GM18951 (cell line): ENCODE measurements around the gene GTF3C5.

ENCODE experiments used
- POLR2A ChIP-seq: IDR thresholded peaks from 4 replicates; pipeline ENCODE4 v1.6.1; 2011; ENCODE audit warnings: mild to moderate bottlenecking; ENCODE audit not compliant: insufficient read length, insufficient read depth; ENCODE audit errors: extremely low read depth
- in situ Hi-C: fragments of 300-500 bp; cut with MboI; formaldehyde crosslinking; loops from one replicate; pipeline ENCODE4 v1.12.0; 2022; ENCODE audit warnings: low sequenced_read_pairs, mixed read lengths, inconsistent platforms; ENCODE audit not compliant: unreplicated experiment

The GTF3C5 gene

DNA sequence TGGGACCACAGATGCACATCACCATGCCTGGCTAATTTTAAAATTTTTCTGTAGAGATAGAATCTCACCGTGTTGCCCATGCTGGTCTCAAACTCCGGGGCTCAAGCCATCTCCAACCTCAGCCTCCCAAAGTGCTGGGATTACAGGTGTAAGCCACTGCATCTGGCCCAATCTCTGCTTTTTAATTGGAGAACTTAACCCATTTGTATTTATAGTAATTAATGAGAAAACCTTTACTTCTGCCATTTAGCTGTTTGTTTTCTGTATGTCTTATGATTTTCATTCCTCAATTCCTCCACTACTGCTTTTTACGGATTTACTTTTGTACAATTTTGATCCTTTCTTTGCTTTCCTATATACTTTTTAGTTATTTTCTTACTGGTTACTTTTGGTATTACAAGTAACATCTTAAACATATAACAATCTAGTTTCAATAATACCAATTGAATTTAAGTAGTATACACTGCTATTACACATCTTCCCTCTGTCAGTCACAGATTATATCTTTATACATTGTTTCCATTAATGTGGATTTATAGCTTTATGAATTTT, 64.1 kb downstream of the GTF3C5 start:
- in situ Hi-C loops: no loop called here
- no peak for TF ChIP-seq POLR2A

DNA sequence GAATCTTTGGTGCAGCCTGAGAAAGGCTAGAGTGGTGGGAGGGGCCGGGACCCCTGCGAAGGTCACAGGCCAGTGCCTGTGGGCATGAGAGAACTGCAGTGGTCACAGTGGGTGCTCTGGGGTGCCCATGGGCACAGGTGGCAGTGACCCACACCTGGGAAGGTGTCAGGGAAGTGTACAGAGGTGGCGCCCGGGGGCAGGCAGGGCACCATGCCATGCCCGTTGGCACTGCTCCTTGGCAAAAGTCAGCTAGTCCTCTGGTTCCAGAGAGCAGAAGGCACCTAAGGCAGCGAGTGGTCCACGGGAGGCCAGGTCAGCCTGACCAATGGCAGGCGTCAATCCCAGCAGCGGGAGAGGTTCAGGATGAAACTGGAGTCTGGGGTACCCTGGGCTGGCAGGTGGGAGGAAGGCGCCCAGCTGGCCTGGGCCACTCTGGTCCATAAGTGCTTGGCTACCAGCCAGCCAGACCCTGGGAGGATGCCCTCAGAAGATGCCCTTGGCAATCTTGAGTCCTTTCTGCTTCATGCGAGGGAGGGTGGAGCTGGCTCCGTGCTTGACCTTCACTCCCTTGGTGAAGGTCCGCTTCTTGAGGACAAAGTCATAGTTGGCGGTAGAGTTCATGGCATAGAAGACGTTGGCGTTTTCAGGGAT, 67.4 kb downstream of the GTF3C5 start:
- no peak for TF ChIP-seq POLR2A
- in situ Hi-C loops: no loop called here

DNA sequence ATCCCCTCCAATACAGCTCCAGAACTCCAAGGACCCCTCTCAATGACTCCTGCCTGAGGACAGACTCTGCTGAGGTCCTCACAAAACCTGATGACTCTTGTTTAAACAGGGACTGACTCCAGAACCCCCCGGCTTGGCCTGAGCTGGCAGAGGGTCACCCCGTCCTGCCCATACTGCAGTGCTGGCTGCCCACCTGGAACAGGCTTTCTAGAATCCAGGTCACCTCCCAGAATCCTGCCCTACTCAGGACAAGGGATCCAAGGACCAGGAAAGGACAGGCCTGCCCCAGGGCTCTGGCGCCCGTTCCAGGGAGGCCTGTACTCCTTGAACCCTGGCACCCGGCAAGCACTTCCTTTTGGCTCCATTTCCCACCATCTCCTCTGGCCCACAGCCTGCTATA, 68.1 kb downstream of the GTF3C5 start:
- in situ Hi-C loops: no loop called here
- TF ChIP-seq POLR2A: no peak

DNA sequence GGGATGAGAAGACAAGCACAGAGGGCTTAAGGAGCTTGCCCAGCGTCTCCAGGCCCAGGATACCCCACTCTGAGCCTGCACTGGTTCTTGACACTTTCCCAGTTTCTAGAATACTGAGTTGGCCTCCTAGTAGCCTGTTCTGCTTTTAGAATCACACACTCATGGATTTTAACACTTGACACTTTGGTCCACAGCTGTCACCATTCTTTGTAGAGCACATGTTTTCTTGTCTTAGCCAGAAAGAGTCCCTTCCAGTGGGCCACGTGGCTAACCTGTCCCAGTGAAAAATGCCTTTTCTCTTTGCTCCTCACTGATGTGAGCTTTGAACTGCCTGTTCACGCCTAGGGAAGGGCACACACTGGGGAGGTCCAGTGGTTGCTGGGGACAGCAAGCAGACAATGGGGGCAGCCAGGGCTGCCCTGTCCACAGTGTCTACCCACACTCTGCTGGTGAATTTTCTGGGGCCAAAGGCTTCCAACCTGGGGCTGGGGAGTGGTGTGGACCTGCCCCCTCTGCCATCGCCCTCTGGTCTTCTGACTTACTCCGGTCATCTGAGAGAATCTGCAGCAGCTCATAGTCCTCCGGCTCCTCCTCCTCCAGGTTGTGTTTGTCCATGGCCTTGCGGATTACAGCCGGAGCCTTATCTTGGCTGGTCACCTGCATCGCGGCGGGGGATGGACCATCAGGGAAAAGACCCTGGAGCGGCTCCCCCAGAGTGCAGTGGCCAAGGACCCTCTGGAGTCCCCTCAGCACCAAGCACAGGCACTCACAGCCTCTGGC, 69.1 kb downstream of the GTF3C5 start:
- in situ Hi-C loops: no loop called here
- TF ChIP-seq POLR2A: no peak

DNA sequence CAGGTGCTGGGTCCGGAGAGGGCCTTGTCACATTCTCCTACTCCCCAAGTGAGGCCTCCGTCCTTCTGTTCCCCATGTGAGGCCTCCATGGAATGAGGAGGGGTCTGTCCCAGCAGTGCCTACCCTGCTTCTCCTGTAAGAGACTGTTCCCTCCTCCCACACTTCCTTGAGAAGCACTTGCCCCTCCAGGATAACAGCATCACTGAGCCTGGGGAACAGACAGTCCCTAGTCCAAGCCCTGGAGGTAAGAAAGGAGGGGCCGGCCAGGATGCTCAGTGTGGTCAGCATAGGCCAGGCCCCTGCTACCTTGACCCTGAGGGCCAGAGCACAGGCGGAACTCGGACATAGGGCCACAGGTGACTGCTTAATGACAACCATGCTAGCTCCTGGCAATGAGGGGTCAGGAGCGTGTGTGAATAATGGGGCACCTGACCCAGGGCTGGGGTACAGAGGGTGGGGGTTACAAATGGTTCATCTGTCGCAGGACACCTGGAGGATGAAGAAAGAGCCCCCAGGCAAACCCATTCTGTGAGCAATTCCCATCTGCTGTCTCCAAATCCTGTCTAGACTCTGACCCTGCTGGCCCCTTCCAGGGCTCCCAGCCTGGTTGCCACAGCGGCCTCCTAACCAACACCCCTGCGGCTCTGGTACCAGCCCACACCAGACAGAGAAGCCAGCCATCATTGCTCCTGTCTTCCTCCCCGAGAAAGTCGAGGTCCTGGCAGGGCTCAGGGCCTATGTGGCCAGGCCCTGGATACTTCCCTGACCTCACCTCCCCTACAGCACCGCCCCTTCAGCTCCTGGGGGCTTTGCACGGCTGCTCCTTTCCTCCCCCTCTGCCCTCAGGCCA, 69.9 kb downstream of the GTF3C5 start:
- in situ Hi-C loops: no loop called here
- TF ChIP-seq POLR2A: no peak

DNA sequence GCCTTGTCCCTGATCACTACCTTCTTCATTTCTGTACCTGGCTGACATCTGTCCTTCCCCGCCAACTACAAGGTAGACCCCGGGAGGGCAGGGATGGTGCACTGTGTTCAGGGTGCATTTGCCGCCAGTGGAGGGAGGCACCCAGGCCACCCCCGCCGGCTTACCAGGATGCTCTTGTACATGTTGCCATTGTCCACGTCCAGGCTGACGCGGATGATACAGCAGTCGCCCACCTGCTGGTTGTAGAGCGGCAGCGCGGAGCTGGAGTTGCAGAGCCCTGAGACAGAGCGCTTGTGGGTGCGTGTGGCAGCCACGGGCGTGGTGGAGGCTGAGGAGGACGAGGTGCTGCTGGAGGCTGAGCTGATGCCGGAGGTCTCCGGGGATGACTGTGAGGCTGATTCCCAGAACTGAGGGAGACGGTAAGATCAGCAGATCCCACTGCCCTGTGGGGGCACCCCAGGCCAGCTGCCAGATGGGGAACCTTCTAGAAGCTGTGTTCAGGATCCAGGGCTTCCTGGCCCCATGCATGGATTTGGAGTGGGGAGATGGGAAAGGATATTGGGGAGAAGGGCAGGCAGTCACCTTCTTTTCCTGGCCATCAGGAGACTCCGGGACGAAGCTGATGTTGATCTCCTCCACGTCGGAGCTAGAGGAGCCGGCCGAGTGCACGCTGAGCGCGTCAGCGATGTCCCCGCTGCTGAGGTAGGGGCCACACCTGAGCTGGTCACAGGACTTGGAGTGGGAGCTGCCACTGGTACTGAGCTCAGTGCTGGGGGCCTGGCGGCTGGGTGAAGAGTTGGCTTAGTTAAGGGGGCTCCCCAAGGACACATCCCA, 70.8 kb downstream of the GTF3C5 start:
- TF ChIP-seq POLR2A: no peak
- in situ Hi-C loops: no loop called here

DNA sequence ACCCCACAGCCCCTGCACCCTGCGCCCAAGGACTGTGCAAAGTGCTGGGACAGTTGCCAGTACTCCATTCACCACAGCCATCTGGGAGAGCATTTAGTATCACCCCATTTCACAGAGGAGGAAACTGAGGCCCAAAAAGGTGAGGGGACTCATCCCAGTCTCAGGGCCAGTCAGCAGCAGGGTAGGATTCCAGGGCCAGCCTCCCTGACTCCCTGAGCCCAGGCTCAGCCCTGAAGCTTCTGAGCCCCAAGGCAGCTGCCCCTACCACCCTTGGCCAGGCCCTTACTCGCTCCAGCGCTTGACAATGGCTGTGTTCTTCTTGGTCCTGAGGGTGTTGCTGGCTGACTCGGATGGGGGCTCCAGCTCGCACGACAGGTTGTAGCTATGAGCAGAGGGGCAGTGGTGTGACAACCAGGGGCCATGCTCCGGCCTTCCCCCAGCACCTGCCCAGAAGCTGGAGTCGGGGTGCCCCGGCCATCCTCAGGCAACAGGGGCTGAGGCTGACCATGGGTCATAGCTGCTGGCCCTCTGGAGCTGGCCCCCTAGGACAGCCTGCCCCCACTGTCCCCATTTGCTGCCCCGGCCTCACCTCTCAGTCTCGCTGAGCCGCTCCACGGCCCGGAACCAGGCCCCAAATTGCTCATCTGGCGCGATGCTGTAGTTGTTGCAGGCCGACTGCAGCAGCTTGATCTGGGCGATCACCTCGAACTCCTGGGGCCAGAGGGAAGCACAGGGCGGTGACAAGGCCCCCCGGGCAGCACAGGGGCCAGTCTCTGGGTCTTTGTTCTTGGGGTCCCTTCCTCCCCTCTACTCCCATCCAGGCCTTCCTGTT, 71.6 kb downstream of the GTF3C5 start:
- in situ Hi-C loops: no loop called here
- TF ChIP-seq POLR2A: no peak

DNA sequence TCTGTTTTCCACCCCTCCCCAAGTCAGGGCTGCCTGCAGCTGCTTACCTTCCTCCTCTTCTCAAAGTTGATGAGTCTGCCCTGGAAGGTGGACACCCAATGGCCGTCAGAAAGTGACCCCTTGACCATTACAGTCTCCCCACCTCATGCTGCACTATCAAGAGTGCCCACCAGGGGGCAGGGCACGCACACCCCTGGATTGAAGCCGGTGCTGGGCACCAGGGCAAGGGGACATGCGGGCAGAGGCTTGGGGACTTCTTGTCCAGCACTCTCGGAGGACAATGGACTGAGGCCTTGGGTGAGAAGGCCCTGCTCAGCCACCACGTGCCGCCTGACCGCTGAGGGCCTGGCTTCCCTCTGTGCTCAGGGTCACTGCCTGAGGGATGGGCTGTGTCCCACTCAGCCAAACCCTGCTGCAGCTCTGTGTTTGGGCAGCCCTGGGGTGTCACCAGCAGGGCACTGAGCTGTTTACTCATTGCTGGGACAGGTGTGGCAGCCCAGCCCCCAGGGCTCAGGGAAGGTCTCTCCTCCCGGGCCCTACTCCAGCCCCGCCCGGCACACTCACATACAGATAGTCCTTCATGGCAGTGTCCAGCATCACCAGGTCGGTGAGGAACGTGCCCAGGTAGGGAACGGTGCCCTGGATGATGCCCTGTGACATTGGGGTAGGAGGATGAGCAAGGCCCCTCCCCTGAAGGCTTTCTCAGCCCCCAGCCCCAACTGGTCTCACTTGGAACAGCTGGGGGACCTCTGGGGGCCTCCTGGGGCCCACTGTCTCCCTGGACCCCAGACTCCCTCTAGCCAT, 72.6 kb downstream of the GTF3C5 start:
- in situ Hi-C loops: no loop called here
- TF ChIP-seq POLR2A: no peak

DNA sequence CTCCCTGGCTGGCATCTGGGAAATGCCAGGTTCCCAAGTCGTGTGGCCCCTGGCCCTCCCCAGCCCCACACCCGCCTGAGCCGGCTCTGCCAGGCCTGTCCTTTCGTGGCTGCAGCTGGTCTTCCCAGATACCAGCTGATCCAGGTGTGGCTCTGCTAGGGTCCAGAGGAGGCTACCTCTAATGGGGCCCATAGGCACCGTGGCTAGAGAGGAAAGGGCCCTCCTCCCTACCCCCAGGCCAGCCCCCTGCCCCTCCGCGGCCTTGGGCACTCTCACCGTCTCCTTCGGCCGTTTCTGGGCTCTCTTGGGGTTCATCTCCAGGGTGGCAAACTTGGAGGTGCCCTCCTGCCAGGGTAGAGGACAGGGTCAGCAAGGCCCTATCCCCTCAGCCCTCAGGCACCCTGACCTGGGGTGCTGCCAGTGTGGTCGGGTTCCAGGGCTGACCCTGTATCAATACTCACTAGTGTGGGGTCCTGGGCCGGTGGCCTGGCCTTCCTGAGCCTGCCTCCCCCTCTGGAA, 73.2 kb downstream of the GTF3C5 start:
- in situ Hi-C loops: no loop called here
- TF ChIP-seq POLR2A: no peak

DNA sequence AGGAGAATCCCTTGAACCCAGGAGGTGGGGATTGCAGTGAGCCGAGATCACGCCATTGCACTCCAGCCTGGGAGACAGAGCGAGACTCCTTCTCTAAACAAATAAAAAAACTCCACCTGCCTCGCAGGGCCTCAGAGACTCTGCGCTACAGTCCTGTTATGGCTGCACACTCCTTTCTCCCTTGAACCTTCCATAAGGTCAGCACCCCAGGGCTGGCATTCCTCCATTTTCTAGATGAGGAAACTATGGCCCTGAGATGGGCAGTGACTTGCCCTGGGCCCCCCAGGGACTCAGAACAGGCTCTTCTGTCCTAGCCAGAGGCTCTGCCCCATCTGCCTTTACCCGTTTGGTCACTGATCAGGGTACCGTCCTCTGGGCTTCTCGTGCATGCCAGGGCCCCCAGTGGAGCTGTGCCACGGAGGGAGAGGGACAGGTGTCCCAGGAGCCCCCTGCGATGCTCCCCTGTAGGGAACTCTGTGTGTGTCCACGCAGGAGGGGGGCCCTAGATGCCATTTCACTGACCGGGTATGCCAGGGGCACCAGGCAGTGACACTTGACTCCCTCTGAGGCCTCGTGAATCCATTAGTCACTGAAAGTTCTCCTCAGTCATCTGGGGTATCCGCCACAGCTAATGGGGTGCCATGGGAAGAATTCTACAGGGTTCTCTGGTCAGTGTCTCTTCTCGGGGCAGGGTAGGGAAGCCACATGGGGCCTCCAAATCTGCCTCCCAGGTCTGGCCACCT, 74.1 kb downstream of the GTF3C5 start:
- no peak for TF ChIP-seq POLR2A
- in situ Hi-C loops: loop anchor here (5.0 kb wide), 1 partner anchor 42 kb away; no protein-coding TSS in a partner anchor
